Measurements from ENCODE around the gene RPS21. TPM values are rescaled to one million over a fixed set of nuclear protein-coding genes. Genes with fewer than 3 reads are reported as not detected.

The RPS21 gene
- total RNA-seq, 4 donors from 2014 or later: 1,151 to 14,756 (median 1,928) TPM

GRCh38 chr20:62381202-62381797 lies 5.6 kb upstream of the RPS21 start:
- peak in 1 of 2 donors; percentile 49 for DNase-seq
- Histone ChIP-seq H3K36me3 (no peaks in the 10 kb centered on the region), H3K4me1 (peaks cover 0 to 5% of the 10 kb centered on the region in 2 donors), H3K4me3 (no peak overlapping the region), H3K27me3 (no peaks in the 10 kb centered on the region), H3K9me3 (no peaks in the 10 kb centered on the region), H3K27ac (peak overlapping the region; percentile 63 to 64)
- TF ChIP-seq POLR2A (IDR thresholded peaks at IDR 0.05) (no peak), CTCF (IDR thresholded peaks at IDR 0.05) (no peak)
- intact Hi-C loops (cut with DNase I; ENCODE audit: low total_unique reads): no loop called here

- intact Hi-C loops (cut with DNase I; ENCODE audit: low total_unique reads): no loop called here
- H3K27ac ChIP-seq: peak overlapping the region; percentile 40 to 64
These were observed 5.1 kb upstream of the RPS21 start for GRCh38 chr20:62381842-62382241.

DNA sequence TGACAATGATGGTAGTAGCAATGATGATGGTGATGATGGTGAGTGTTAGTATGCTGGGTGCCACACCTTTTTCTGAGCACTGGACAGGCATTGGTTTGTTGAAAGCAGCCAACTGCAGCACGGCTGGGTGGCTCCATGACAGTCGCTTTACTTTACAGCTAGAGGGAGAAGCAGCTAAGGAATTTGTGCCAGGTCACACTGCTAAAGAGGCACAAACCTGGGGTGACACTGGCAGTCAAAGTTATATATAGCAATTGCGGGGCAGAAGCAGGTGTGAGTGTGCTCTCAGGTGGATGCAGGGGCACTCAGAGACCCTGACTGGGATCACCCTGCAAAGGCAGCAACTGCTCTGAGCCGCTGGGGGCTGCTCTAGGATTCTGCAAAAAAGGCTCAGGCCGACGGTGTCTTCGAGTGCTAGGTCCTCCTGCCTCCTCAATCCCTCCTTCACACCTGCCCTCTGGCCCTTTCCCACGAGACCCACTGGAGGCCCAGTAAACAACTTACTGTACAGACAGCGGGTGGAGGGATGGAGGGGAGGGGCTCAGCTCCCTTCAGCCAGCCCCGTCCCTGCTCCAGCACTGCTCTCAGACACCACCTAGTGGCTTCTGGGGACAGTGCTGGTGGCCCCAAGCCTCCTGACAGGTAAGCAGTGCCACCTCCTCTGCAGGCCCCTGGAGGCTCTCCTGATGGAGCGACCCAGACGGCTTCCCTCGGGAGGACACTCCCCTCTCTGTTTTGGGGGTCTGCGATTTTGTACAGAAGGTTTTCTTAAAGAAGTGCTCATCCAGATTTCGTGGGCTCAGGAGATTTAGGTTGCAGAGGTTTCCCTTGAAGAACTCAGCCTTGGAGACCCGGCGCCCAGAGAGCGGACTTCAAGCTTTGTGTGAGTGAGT lies 4.4 kb upstream of the RPS21 start:
- H3K27me3 ChIP-seq: no peaks in the 10 kb centered on the region
- H3K9me3 ChIP-seq: no peaks in the 10 kb centered on the region
- DNase-seq: peak; percentile 70 to 77
- TF ChIP-seq CTCF (IDR thresholded peaks at IDR 0.05): peak; percentile 89 to 93 (median 92)
- peak in 1 of 2 donors; percentile 9 for TF ChIP-seq POLR2A (IDR thresholded peaks at IDR 0.05)
- intact Hi-C loops (cut with DNase I; ENCODE audit: low total_unique reads): no loop called here
- peak overlapping the region; percentile 34 to 50 for H3K27ac ChIP-seq
- H3K4me3 ChIP-seq: no peak overlapping the region
- peaks cover 0 to 2% of the 10 kb centered on the region in 2 donors for H3K4me1 ChIP-seq
- no peaks in the 10 kb centered on the region for H3K36me3 ChIP-seq

More at GRCh38 chr20:62381842-62382241, 5.1 kb upstream of the RPS21 start:
- Histone ChIP-seq H3K27me3 (no peaks in the 10 kb centered on the region), H3K9me3 (no peaks in the 10 kb centered on the region), H3K36me3 (no peaks in the 10 kb centered on the region), H3K4me3 (no peak overlapping the region), H3K4me1 (peaks cover 0 to under 1% of the 10 kb centered on the region in 2 donors)
- DNase-seq: no peak
- TF ChIP-seq CTCF (IDR thresholded peaks at IDR 0.05) (no peak), POLR2A (IDR thresholded peaks at IDR 0.05) (no peak)

- Histone ChIP-seq H3K4me3 (peak overlapping the region; percentile 95 to 96), H3K36me3 (no peaks in the 10 kb centered on the region), H3K4me1 (peaks cover 5 to 7% of the 10 kb centered on the region in 2 donors), H3K27ac (peak overlapping the region; percentile 91 to 96), H3K9me3 (no peaks in the 10 kb centered on the region), H3K27me3 (no peaks in the 10 kb centered on the region)
- intact Hi-C loops (cut with DNase I; ENCODE audit: low total_unique reads): no loop called here
- no peak for DNase-seq
- TF ChIP-seq POLR2A (IDR thresholded peaks at IDR 0.05) (no peak), CTCF (IDR thresholded peaks at IDR 0.05) (peak in 1 of 4 experiments; percentile 0)
These were observed 463 bp downstream of the RPS21 start for GRCh38 chr20:62387219-62387913.
